A549 (cell line): ENCODE data around the gene AFAP1L2. TPM values are rescaled to one million over a fixed set of nuclear protein-coding genes. Genes with fewer than 3 reads are reported as not detected.

Source experiments
- ATAC-seq, 2 experiments: fragments of 200-7000 bp in 1 of 2; fragments of >200 bp in 1 of 2; cut with Nextera tagmentation in 1 of 2; cut with Tn5 transposase in 1 of 2; 3 replicates each; pipeline versions ENCODE4 v1.8.0 to v1.9.1; 2018 to 2020; ENCODE audit warnings: mild to moderate bottlenecking in 1 of 2, moderate library complexity in 1 of 2
- CTCF ChIA-PET: fragments of 300-600 bp; sonication (Branson Sonifier 250); formaldehyde crosslinking; extraction: SDS; loops from one replicate; lab custom pipeline; 2021; ENCODE audit warnings: antibody characterized with exemption, inconsistent platforms; lab: Yijun Ruan, JAX
- POLR2A ChIA-PET: fragments of 350-600 bp; formaldehyde crosslinking; extraction: SDS; loops from one replicate; lab custom pipeline; 2021; ENCODE audit warnings: antibody characterized with exemption, inconsistent platforms; lab: Yijun Ruan, JAX
- DNase-seq, 2 experiments: peaks; one replicate each; pipeline versions ENCODE4 v3.0.0 to v3.0.0-alpha.2; 2011 to 2016; ENCODE audit warnings: low read depth in 1 of 2, low spot score in 1 of 2
- FAIRE-seq: peaks from 2 replicates; lab custom pipeline; 2011; peaks lifted over from hg19 to GRCh38; lab: Jason Lieb, UNC
- H3K27ac ChIP-seq, 2 experiments: fragments of >200 bp; sonication (Bioruptor Twin); formaldehyde crosslinking; 3 replicates each; pipeline ENCODE4 v1.5.1; 2016 to 2017
- H3K4me1 ChIP-seq: fragments of >200 bp; sonication (Bioruptor Twin); formaldehyde crosslinking; 3 replicates; pipeline ENCODE4 v1.6.1; 2016
- H3K4me2 ChIP-seq: fragments of >200 bp; sonication (Bioruptor Twin); formaldehyde crosslinking; 3 replicates; pipeline ENCODE4 v1.6.1; 2016
- H3K4me3 ChIP-seq: fragments of >200 bp; sonication (Bioruptor Twin); formaldehyde crosslinking; 3 replicates; pipeline ENCODE4 v1.5.1; 2016
- H3K9me3 ChIP-seq: fragments of >200 bp; sonication (Bioruptor Twin); formaldehyde crosslinking; 3 replicates; pipeline ENCODE4 v1.6.1; 2016
- ATOH8 ChIP-seq: fragments of 250-450 bp; sonication (Bioruptor Pico); IDR thresholded peaks from 2 replicates; pipeline ENCODE4 v1.5.0; 2020; ENCODE audit warnings: low read depth, mild to moderate bottlenecking, moderate library complexity
- BCL3 ChIP-seq: fragments of >200 bp; sonication (Bioruptor Twin); formaldehyde crosslinking; IDR thresholded peaks from 3 replicates; pipeline ENCODE4 v1.6.1; 2016
- CBX2 ChIP-seq: fragments of 200-600 bp; sonication (generic); IDR thresholded peaks from 2 replicates; pipeline ENCODE4 v1.6.1; 2016; ENCODE audit warnings: low read depth, mild to moderate bottlenecking, borderline replicate concordance
- CHD2 ChIP-seq: fragments of 150-350 bp; IDR thresholded peaks from 2 replicates; pipeline ENCODE4 v1.6.1; 2014; ENCODE audit warnings: low read length; ENCODE audit not compliant: partially characterized antibody
- CHD4 ChIP-seq: fragments of 200-600 bp; sonication (generic); IDR thresholded peaks from 2 replicates; pipeline ENCODE4 v1.6.1; 2016; ENCODE audit warnings: antibody characterized with exemption, mild to moderate bottlenecking, borderline replicate concordance
- EHF ChIP-seq: fragments of 250-450 bp; sonication (Bioruptor Pico); IDR thresholded peaks from 2 replicates; pipeline ENCODE4 v1.5.0; 2020; ENCODE audit warnings: mild to moderate bottlenecking
- ESRRA ChIP-seq: fragments of 150-350 bp; IDR thresholded peaks from 2 replicates; pipeline ENCODE4 v1.6.1; 2014; ENCODE audit warnings: mild to moderate bottlenecking, low read length, borderline replicate concordance
- FOXS1 ChIP-seq: fragments of 250-450 bp; sonication (Bioruptor Pico); IDR thresholded peaks from 2 replicates; pipeline ENCODE4 v1.5.0; 2020; ENCODE audit warnings: mild to moderate bottlenecking, moderate library complexity
- HOXB5 ChIP-seq: fragments of 250-450 bp; sonication (Bioruptor Pico); IDR thresholded peaks from 2 replicates; pipeline ENCODE4 v1.5.0; 2020; ENCODE audit warnings: mild to moderate bottlenecking, moderate library complexity
- MAFK ChIP-seq: fragments of 450-650 bp; IDR thresholded peaks from 2 replicates; pipeline ENCODE4 v1.6.1; 2014; ENCODE audit not compliant: partially characterized antibody
- NPAS2 ChIP-seq: fragments of 250-450 bp; sonication (Bioruptor Pico); IDR thresholded peaks from 2 replicates; pipeline ENCODE4 v1.8.0; 2022; ENCODE audit warnings: mild to moderate bottlenecking, moderate library complexity, borderline replicate concordance
- RARB ChIP-seq: fragments of 250-450 bp; sonication (Bioruptor Pico); IDR thresholded peaks from 2 replicates; pipeline ENCODE4 v1.8.0; 2021; ENCODE audit warnings: mild to moderate bottlenecking, moderate library complexity
- RCOR1 ChIP-seq: fragments of 150-350 bp; IDR thresholded peaks from 2 replicates; pipeline ENCODE4 v1.6.1; 2014; ENCODE audit warnings: antibody characterized with exemption, low read length, low read depth
- RFX5 ChIP-seq: fragments of 450-650 bp; IDR thresholded peaks from 2 replicates; pipeline ENCODE4 v1.7.1; 2014; ENCODE audit warnings: antibody characterized with exemption, mild to moderate bottlenecking, moderate library complexity
- TFCP2L1 ChIP-seq: fragments of 250-450 bp; sonication (Bioruptor Pico); IDR thresholded peaks from 2 replicates; pipeline ENCODE4 v1.5.0; 2021; ENCODE audit warnings: mild to moderate bottlenecking
- USF2 ChIP-seq: fragments of 450-650 bp; IDR thresholded peaks from 2 replicates; pipeline ENCODE4 v1.6.1; 2014; ENCODE audit warnings: antibody characterized with exemption
- ZC3H11A ChIP-seq: fragments of 450-650 bp; IDR thresholded peaks from 2 replicates; pipeline ENCODE4 v1.6.1; 2014; ENCODE audit warnings: antibody characterized with exemption, mild to moderate bottlenecking
- WGBS: methylation state at CpG from one replicate; pipeline ENCODE4 v1.1.6; 2017; ENCODE audit errors: missing lambda C conversion rate; 5-methylcytosine and 5-hydroxymethylcytosine counted together
- polyA plus RNA-seq, 4 experiments: library from polyadenylated mRNA; depleted of rRNA in 3 of 4; stranded (reverse); fragments of >200 nt; fragmentation: RNase III in 1 of 4; extraction: RNeasy Plus Mini Kit Qiagen cat#74134 plus additional on column Dnase treatment in 1 of 4; gene quantifications; 2 replicates in 3 of 4; 3 replicates in 1 of 4; pipeline ENCODE4 v1.2.3, GENCODE V29; 2011 to 2017
- TF ChIP-seq, protein P1 (sequence below): IDR thresholded peaks from 2 replicates; pipeline ENCODE4 v1.6.1; 2012
- TF ChIP-seq, protein P2 (sequence below): fragments of 250-450 bp; sonication (Bioruptor Pico); IDR thresholded peaks from 2 replicates; pipeline ENCODE4 v1.5.0; 2021; ENCODE audit warnings: mild to moderate bottlenecking, moderate library complexity, borderline replicate concordance

The AFAP1L2 gene
- polyA plus RNA-seq, 2 of the 4 experiments (the other 2 are of a cell fraction), result 19.6 to 27.3 TPM

DNA sequence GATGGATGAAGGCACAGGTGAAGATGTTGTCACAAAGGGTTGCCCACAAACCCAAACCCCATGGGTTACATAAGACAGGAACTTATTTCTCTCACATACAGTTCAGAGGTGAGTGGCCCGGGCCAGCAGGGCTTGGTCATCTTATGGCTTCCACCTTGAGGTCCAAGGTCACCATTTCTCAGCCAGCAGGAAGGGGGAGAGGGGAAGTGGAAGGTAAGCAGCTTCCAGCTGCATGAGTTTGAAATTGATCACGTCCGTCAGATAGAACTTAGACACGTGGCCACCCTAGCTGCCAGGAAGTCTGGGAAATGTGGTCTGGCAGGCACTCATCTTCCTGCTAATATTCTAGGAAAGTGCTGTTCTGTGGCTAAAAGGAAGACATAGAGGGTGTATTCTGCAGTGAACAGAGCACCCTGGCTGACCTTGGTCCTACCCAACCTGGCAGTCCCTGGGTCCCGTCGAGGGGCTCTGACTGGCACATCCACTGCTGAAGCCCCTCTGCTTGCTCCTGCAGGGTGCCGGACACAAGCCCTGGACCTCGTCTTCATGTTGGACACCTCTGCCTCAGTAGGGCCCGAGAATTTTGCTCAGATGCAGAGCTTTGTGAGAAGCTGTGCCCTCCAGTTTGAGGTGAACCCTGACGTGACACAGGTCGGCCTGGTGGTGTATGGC, 115.7 kb downstream of the AFAP1L2 start:
- POLR2A ChIA-PET, result no interaction called here
- ATAC-seq (no peak), DNase-seq (no peak), FAIRE-seq (no peak)
- H3K9me3 ChIP-seq, result no peaks in the 10 kb centered on the region
- CTCF ChIA-PET, result interaction anchor here (1.3 to 5.8 kb wide), 4 partner anchors 15 to 59 kb away, joined by 3 to 31 read pairs (median 7); no protein-coding TSS in a partner anchor
- TF ChIP-seq FOXS1 (CRISPR knock-in tag) (no peak), MAFK (no peak), HOXB5 (CRISPR knock-in tag) (no peak), BCL3 (no peak)
- TF ChIP-seq, protein P1, sequence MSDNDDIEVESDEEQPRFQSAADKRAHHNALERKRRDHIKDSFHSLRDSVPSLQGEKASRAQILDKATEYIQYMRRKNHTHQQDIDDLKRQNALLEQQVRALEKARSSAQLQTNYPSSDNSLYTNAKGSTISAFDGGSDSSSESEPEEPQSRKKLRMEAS, result no peak
- TF ChIP-seq, protein P2, sequence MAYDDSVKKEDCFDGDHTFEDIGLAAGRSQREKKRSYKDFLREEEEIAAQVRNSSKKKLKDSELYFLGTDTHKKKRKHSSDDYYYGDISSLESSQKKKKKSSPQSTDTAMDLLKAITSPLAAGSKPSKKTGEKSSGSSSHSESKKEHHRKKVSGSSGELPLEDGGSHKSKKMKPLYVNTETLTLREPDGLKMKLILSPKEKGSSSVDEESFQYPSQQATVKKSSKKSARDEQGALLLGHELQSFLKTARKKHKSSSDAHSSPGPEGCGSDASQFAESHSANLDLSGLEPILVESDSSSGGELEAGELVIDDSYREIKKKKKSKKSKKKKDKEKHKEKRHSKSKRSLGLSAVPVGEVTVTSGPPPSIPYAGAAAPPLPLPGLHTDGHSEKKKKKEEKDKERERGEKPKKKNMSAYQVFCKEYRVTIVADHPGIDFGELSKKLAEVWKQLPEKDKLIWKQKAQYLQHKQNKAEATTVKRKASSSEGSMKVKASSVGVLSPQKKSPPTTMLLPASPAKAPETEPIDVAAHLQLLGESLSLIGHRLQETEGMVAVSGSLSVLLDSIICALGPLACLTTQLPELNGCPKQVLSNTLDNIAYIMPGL (CRISPR knock-in tag), result no peak
- no peak overlapping the region for H3K27ac ChIP-seq
- WGBS, result 87% methylated on average over 11 of the region's 11 CpGs
- no peak overlapping the region for H3K4me3 ChIP-seq
- H3K4me1 ChIP-seq, result no peaks in the 10 kb centered on the region
- no peak overlapping the region for H3K4me2 ChIP-seq

- no peak overlapping the region for H3K4me3 ChIP-seq
- CTCF ChIA-PET, result interaction anchor here (1.1 to 2.1 kb wide), 7 partner anchors 9 to 116 kb away, joined by 3 to 9 read pairs (median 4); no protein-coding TSS in a partner anchor
- FAIRE-seq, result no peak
- ATAC-seq, result no peak
- no peak for TF ChIP-seq NPAS2 (CRISPR knock-in tag)
- no peak for TF ChIP-seq CHD2
- TF ChIP-seq TFCP2L1 (CRISPR knock-in tag), result no peak
- TF ChIP-seq RFX5, result no peak
- no peak for TF ChIP-seq ESRRA
- TF ChIP-seq CHD4, result no peak
- TF ChIP-seq, all 56 proteins: peak for 0
- 67% methylated on average over 8 of the region's 8 CpGs for WGBS
- no peak overlapping the region for H3K4me2 ChIP-seq
- no peak for DNase-seq
- H3K4me1 ChIP-seq, result no peaks in the 10 kb centered on the region
- POLR2A ChIA-PET, result no interaction called here
- H3K27ac ChIP-seq, result no peak overlapping the region
- no peaks in the 10 kb centered on the region for H3K9me3 ChIP-seq
These were observed 117.4 kb downstream of the AFAP1L2 start for GRCh38 chr10:114286921-114287320.

DNA sequence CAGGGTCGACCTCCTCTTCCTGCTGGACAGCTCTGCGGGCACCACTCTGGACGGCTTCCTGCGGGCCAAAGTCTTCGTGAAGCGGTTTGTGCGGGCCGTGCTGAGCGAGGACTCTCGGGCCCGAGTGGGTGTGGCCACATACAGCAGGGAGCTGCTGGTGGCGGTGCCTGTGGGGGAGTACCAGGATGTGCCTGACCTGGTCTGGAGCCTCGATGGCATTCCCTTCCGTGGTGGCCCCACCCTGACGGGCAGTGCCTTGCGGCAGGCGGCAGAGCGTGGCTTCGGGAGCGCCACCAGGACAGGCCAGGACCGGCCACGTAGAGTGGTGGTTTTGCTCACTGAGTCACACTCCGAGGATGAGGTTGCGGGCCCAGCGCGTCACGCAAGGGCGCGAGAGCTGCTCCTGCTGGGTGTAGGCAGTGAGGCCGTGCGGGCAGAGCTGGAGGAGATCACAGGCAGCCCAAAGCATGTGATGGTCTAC, 118.3 kb downstream of the AFAP1L2 start:
- no peaks in the 10 kb centered on the region for H3K9me3 ChIP-seq
- no peak for ATAC-seq
- no peak for FAIRE-seq
- no peak overlapping the region for H3K27ac ChIP-seq
- DNase-seq, result no peak
- no peak overlapping the region for H3K4me2 ChIP-seq
- H3K4me1 ChIP-seq, result no peaks in the 10 kb centered on the region
- 84% methylated on average over 22 of the region's 31 CpGs for WGBS
- H3K4me3 ChIP-seq, result no peak overlapping the region
- POLR2A ChIA-PET, result no interaction called here
- TF ChIP-seq ATOH8 (CRISPR knock-in tag) (no peak), RCOR1 (no peak), USF2 (no peak), RARB (CRISPR knock-in tag) (no peak), ZC3H11A (no peak), EHF (CRISPR knock-in tag) (no peak), CBX2 (no peak)
- CTCF ChIA-PET, result interaction anchor here (1.1 to 1.8 kb wide), 5 partner anchors 8 to 152 kb away, joined by 3 to 5 read pairs (median 4); no protein-coding TSS in a partner anchor
